CD4-positive, alpha-beta T cell treated with Interleukin-21 for 1 hour (primary cell): ENCODE results near the gene LGALS8.

Experiments
- DNase-seq: peaks from one replicate; pipeline ENCODE4 v3.0.0-alpha.2; 2020

Gene LGALS8

GRCh38 chr1:236509647-236510401 is 14.0 kb upstream of the LGALS8 start:
- DNase-seq, result no peak

DNA sequence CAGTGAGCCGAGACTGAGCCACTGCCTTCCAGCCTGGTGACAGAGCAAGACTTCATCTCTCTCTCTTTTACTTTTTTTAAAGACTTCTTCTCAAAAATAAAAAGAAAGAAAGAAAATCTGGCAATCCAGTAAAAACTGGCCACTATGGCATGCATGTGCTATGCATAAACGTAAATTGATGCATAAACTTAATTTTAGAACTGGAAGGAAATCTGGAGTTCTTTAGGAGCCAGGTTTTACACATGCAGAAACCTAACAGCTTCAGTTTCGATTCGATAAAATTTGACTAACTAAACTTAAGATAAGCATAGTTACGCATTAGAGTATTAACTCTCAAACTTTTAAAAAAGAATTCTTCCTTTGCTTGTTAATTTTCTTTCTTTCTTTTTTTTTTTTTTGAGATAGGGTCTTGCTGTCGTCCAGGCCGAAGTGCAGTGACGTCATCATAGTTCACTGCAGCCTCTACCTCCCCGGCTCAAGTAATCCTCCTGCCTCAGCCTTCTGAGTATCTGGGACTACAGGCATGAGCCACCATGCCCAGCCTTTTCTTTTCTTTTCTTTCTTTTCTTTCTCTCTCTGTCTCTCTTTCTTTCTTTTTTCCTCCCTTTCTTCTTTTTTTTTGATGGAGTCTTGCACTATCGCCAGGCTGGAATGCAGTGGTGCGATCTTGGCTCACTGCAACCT is 11.9 kb upstream of the LGALS8 start:
- no peak for DNase-seq

DNA sequence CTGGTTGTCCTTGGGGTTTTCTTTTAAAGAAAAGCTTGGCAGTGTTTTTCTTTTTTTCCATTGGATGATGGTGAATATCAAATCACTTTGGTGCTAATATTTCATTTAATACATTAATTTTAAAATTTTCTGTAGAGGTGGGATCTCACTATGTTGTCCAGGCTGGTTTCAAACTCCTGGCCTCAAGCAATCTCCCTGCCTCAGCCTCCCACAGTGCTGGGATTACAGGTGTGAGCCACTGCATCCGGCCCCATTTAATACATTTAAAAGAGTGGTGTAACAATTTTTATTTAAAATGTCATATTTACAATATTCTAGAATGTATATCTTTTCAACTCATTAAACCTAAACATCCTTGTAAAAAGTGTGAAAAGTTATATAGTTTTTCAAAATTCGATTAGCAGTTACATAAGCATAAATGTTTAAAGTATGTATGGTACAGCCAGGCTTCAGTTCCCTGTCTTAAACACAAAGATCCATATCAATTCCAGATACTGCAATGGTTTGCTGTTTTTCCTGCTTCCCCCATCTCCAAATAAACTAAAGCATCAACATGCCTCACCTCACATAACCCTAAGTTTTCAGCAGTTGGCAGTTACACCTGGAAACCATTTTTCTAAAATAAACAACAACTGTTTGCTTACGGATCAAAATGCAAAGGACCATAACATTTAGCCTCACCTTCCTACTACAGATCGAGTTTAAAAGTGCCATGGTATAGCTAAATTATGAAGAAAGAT is 8.9 kb upstream of the LGALS8 start:
- DNase-seq, result no peak

DNA sequence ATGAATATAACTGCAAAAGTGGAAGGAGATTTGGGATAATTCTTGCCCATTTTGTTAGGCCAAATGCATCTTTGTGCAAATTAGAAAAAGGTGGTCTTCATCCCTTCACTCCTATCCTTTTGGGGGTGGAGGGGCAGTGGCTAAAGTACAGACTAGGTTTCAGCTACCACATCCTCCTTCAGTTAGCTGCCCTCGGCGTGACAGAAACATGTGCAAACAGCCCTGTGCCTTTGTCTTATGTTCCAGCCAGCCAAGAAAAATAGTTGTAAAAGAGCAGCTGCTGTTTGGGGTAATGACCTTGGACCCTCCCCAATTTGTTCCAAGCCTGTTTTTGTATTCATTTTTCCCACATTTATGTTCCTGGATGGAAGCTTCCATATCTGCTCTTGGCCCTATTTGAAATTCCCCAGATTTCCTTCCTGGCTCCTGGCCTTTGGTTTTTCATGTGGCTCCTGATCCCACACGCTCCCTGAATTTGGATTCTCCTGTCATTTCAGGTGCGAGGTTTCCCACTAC is 8.3 kb upstream of the LGALS8 start:
- no peak for DNase-seq

DNA sequence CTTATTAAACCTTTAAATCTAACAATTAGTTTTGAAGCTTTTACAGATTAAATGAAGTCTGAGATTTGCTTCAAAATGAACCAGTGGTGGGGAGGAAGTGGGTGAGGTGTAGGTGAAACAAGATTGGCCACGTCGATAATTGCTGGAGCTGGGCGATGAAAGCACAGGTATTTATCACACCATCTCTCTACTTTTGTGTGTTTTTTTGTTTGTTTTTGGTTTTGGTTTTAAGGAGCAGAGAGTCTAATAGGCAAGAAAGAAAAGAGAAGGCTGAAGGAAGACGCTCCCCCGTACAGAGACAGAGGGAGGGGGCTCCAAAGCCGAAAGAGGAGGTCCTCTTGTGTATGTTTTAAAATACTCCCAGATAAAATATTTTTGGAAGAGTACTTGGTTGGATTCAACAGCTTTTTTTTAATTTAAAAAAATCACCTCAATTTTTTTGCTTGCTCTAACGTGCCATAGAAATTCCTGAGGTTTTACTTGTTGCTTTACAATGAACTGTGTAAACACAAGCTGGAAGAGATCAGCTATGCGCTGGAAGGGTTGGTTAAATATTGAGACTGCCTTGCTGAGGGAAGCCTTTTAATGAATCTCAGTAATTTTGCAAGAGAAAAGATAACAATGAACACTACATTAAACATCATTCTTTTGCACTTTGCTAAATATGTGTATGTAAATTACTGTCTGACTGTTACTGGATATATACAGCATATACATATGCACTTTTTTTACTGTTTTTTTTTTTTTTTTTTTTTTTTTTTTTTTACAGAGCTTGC is 6.7 kb upstream of the LGALS8 start:
- peak; percentile 68 for DNase-seq

GRCh38 chr1:236518322-236518721 is 5.5 kb upstream of the LGALS8 start:
- no peak for DNase-seq

GRCh38 chr1:236520445-236521005 is 3.3 kb upstream of the LGALS8 start:
- DNase-seq, result no peak

GRCh38 chr1:236522937-236523703 is 662 bp upstream of the LGALS8 start:
- no peak for DNase-seq

- peak; percentile 81 for DNase-seq
These were observed 536 bp downstream of the LGALS8 start for GRCh38 chr1:236524142-236524894.

GRCh38 chr1:236524895-236525184 is 1.1 kb downstream of the LGALS8 start:
- DNase-seq, result no peak

DNA sequence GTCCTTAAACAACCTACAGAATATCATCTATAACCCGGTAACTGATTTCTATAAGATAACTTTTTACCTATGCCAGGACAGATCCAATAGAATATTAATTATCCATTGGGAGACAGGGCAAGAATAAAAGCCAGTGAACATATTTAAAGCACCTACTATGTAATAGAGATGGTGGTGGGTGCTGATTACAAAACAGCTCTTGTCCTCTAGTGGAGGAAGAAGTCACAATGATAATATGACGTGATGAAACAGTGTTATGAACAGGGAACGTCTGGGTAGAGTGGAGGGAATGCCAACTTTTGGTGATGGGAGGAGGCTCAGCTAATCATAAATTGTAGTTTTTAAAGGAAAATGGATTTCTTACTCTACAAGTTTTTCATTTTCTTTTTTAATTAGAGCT is 2.3 kb downstream of the LGALS8 start:
- no peak for DNase-seq

DNA sequence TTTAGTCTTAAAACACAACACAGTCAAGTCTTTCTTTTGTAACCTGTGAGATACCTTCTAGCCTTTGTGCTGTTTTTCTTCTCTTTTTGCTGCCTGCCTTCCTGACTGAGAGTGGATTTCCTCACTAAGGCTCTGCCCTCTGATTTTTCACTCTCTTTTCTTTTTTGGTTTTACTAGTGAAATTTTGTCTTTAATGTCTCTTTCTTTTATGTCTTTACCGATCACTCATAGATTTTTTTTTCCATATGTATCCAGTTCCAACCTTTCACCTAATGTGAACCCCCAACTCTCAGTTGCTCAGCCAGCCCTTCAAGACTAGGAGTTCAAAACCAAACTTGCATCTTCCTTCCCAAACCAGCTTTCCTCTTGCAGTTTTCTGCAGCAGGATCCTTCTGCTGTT is 6.5 kb downstream of the LGALS8 start:
- no peak for DNase-seq

DNA sequence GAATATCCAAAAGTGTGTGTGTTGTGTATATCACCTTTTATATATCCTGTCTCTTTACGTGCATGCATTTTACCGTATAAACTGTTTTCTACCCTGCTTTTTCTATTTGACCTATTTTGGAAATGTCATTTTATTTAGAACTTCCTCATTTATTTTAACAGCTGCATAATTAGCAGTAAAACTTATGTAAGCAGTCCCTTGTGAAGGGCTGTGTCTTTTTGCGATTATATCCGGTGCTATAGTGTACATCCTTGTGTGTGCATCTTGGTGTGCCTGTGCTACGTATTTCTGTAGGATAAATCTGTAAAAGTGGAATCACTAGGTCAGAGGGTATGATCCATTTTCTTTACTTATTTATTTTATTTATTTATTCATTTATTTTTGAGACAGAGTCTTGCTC is 7.2 kb downstream of the LGALS8 start:
- DNase-seq, result no peak

DNA sequence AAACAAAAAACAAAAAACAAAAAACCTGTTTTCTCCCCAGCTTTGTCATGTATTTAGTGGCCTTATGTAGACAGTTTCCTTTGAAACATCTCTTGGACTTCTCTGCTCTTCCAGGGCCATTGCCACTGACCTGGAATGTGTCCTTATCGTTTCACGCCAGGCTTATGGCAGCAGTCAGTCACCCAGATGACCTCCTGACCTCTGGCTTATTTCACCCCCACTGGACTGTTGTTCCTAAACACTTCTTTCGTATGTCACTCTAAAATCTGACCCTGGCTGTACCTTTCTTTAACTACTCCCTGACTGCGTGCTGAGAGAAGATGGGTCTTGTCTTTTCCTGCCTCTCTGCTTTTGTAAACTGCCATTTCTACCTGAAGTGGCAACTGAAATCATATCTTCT is 9.1 kb downstream of the LGALS8 start:
- no peak for DNase-seq

- no peak for DNase-seq
These were observed 10.4 kb downstream of the LGALS8 start for GRCh38 chr1:236534151-236534651.

DNA sequence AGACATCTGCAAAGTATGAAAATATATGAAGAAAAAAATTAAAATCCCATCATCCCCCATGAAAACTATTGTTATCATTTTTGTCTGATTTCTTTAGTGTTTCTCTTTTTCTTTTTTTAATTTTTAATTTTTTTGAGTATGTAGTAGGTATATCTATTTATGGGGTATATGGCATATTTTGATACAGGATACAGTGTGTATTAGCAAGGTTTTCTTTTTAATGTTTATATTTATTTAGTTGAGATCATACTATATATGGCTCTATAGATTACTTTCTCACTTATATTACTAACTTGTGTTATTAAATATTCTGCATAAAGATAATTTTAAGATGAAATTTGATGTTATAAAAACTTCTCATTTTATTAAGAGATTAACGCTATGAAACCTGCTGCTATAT is 11.4 kb downstream of the LGALS8 start:
- no peak for DNase-seq

- DNase-seq, result no peak
These were observed 11.9 kb downstream of the LGALS8 start for GRCh38 chr1:236535662-236536161.

GRCh38 chr1:236536540-236536939 is 12.8 kb downstream of the LGALS8 start:
- no peak for DNase-seq

DNA sequence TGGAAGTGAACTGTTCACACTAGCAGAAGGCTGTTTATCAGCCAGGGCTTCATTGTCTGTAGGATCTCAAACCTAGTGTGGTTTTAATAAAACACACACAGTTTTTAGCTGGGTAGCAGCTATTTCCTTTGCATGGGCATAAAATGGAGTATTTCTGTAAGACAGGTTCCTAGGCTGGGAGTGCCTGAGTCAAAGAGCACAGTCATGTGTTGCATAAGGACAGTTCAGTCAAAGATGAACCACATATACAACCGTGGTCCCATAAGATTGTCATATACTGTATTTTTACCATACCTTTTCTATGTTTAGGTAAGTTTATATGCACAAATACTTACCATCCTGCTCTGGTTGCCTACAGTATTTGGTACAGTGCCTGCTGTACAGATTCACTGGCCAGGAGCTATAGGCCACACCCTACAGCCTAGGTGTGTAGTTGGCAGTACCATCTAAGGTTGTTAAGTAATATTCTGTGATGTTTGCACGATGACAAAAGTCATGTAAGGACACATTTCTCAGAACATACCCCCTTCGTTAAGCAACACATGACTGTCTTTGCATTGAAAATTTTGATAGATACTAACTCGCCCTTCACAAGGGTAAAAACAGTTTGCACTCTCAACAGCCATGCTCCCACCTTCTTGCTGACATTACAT is 17.2 kb downstream of the LGALS8 start:
- DNase-seq, result no peak

- no peak for DNase-seq
These were observed 17.9 kb downstream of the LGALS8 start for GRCh38 chr1:236541710-236542109.
